CD4-positive, CD25-positive, alpha-beta regulatory T cell (primary cell): ENCODE measurements around the gene THOC2. TPM values are rescaled to one million over a fixed set of nuclear protein-coding genes. Genes with fewer than 3 reads are reported as not detected.
A peak's percentile ranks its signal among the peaks of the same experiment; 100 is the strongest.

Experiments
- ATAC-seq, 2 donors: fragments of 150-1000 bp; cut with Tn5 transposase; one replicate each; pipeline ENCODE4 v1.10.0; 2021; ENCODE audit warnings: low read depth in 2 of 2, moderate number of reproducible peaks in 2 of 2, moderate library complexity in 1 of 2
- DNase-seq, 3 donors: peaks; one replicate each; pipeline versions ENCODE4 v3.0.0 to v3.0.0-alpha.2; 2012 to 2022; ENCODE audit warnings: mixed read lengths in 1 of 3
- H3K27ac ChIP-seq: one replicate; pipeline ENCODE4 v1.7.0; 2013; ENCODE audit warnings: mild to moderate bottlenecking, low read length; ENCODE audit not compliant: insufficient read depth, poor library complexity, severe bottlenecking
- H3K27me3 ChIP-seq: one replicate; pipeline ENCODE4 v1.7.0; 2013; ENCODE audit warnings: low read length; ENCODE audit not compliant: control insufficient read depth, insufficient read depth
- H3K36me3 ChIP-seq: one replicate; pipeline ENCODE4 v1.7.0; 2013; ENCODE audit warnings: mild to moderate bottlenecking, low read length, moderate library complexity; ENCODE audit not compliant: control insufficient read depth, insufficient read depth
- H3K4me1 ChIP-seq: 2 replicates; pipeline ENCODE4 v1.7.0; 2013; ENCODE audit warnings: mild to moderate bottlenecking, low read length; ENCODE audit not compliant: insufficient read depth, control insufficient read depth, poor library complexity, severe bottlenecking
- H3K4me3 ChIP-seq: one replicate; pipeline ENCODE4 v1.7.0; 2013; ENCODE audit warnings: low read depth, mild to moderate bottlenecking, low read length, moderate library complexity
- H3K9me3 ChIP-seq, 2 experiments: 1 replicate in 1 of 2; 2 replicates in 1 of 2; pipeline ENCODE4 v1.7.0; 2013; ENCODE audit warnings: low read length in 2 of 2, mild to moderate bottlenecking in 1 of 2, moderate library complexity in 1 of 2; ENCODE audit not compliant: control insufficient read depth in 2 of 2
- H3K27ac Mint-ChIP-seq, 3 donors: one replicate each; pipeline ENCODE4 v1.8.0; 2020 to 2022; ENCODE audit warnings: mild to moderate bottlenecking in 3 of 3, mixed read lengths in 3 of 3, moderate library complexity in 2 of 3
- H3K27me3 Mint-ChIP-seq: one replicate; pipeline ENCODE4 v1.8.0; 2022; ENCODE audit warnings: mild to moderate bottlenecking, mixed read lengths
- H3K36me3 Mint-ChIP-seq: one replicate; pipeline ENCODE4 v1.8.0; 2020; ENCODE audit warnings: mixed read lengths
- H3K4me1 Mint-ChIP-seq, 4 donors: one replicate each; pipeline ENCODE4 v1.8.0; 2020 to 2022; ENCODE audit warnings: mixed read lengths in 4 of 4, mild to moderate bottlenecking in 1 of 4
- H3K4me3 Mint-ChIP-seq, 4 donors: one replicate each; pipeline ENCODE4 v1.8.0; 2020 to 2022; ENCODE audit warnings: mild to moderate bottlenecking in 4 of 4, mixed read lengths in 4 of 4, moderate library complexity in 3 of 4
- H3K9me3 Mint-ChIP-seq, 7 donors: one replicate each; pipeline ENCODE4 v1.8.0; 2020 to 2022; ENCODE audit warnings: mixed read lengths in 7 of 7, mild to moderate bottlenecking in 3 of 7, moderate library complexity in 2 of 7
- polyA plus RNA-seq, 4 donors: library from polyadenylated mRNA; unstranded; fragments of 300-500 nt; fragmentation: Illumina TruSeq; gene quantifications; one replicate each; pipeline ENCODE4 v1.2.3, GENCODE V29; 2021
- total RNA-seq: library from RNA; stranded (reverse); gene quantifications from one replicate; pipeline ENCODE4 v1.2.3, GENCODE V29; 2022

THOC2 gene
- total and polyA plus RNA-seq, 5 donors from 2014 or later: 24.2 to 89.5 (median 25.6) TPM

GRCh38 chrX:123625477-123625876 lies 107.4 kb downstream of the THOC2 start:
- H3K4me1 ChIP-seq: no peaks in the 10 kb centered on the region
- no peak overlapping the region for H3K4me3 ChIP-seq
- peaks cover 66% of the 10 kb centered on the region for H3K36me3 ChIP-seq
- H3K27me3 Mint-ChIP-seq: no peaks in the 10 kb centered on the region
- DNase-seq (no peak), ATAC-seq (no peak)
- no peaks in the 10 kb centered on the region for H3K27me3 ChIP-seq
- peaks cover 0 to 1% (median 0%) of the 10 kb centered on the region in 7 donors for H3K9me3 Mint-ChIP-seq
- H3K27ac Mint-ChIP-seq: no peak overlapping the region
- no peak overlapping the region for H3K27ac ChIP-seq
- H3K4me3 Mint-ChIP-seq: no peak overlapping the region
- peaks cover 0 to 11% (median 4%) of the 10 kb centered on the region in 4 donors for H3K4me1 Mint-ChIP-seq
- H3K36me3 Mint-ChIP-seq: peaks cover 14% of the 10 kb centered on the region
- no peaks in the 10 kb centered on the region for H3K9me3 ChIP-seq

GRCh38 chrX:123617007-123617406 lies 115.8 kb downstream of the THOC2 start:
- Mint-ChIP-seq H3K4me3 (no peak overlapping the region), H3K36me3 (peaks cover 9% of the 10 kb centered on the region), H3K27ac (peak overlapping the region in 1 of 3 donors; percentile 14), H3K27me3 (no peaks in the 10 kb centered on the region), H3K4me1 (peaks cover 0 to 5% (median 0%) of the 10 kb centered on the region in 4 donors), H3K9me3 (no peaks in the 10 kb centered on the region)
- ATAC-seq (no peak), DNase-seq (no peak)
- no peaks in the 10 kb centered on the region for H3K4me1 ChIP-seq
- no peak overlapping the region for H3K4me3 ChIP-seq
- no peaks in the 10 kb centered on the region for H3K9me3 ChIP-seq
- peaks cover 38% of the 10 kb centered on the region for H3K36me3 ChIP-seq
- H3K27ac ChIP-seq: no peak overlapping the region
- H3K27me3 ChIP-seq: no peaks in the 10 kb centered on the region

GRCh38 chrX:123610915-123611314 lies 121.9 kb downstream of the THOC2 start:
- peaks cover 32% of the 10 kb centered on the region for H3K36me3 ChIP-seq
- H3K27ac Mint-ChIP-seq: no peak overlapping the region
- H3K4me3 Mint-ChIP-seq: no peak overlapping the region
- H3K4me1 Mint-ChIP-seq: peaks cover 0 to 5% (median 1%) of the 10 kb centered on the region in 4 donors
- ATAC-seq: no peak
- H3K27ac ChIP-seq: no peak overlapping the region
- no peak for DNase-seq
- H3K4me1 ChIP-seq: no peaks in the 10 kb centered on the region
- no peaks in the 10 kb centered on the region for H3K9me3 ChIP-seq
- no peak overlapping the region for H3K4me3 ChIP-seq
- no peaks in the 10 kb centered on the region for H3K27me3 Mint-ChIP-seq
- no peaks in the 10 kb centered on the region for H3K9me3 Mint-ChIP-seq
- peaks cover 13% of the 10 kb centered on the region for H3K36me3 Mint-ChIP-seq
- no peaks in the 10 kb centered on the region for H3K27me3 ChIP-seq

- peaks cover 14% of the 10 kb centered on the region for H3K36me3 Mint-ChIP-seq
- Histone ChIP-seq H3K4me3 (no peak overlapping the region), H3K9me3 (no peaks in the 10 kb centered on the region), H3K27ac (no peak overlapping the region), H3K27me3 (no peaks in the 10 kb centered on the region), H3K36me3 (peaks cover 48% of the 10 kb centered on the region), H3K4me1 (no peaks in the 10 kb centered on the region)
- no peak overlapping the region for H3K27ac Mint-ChIP-seq
- no peaks in the 10 kb centered on the region for H3K9me3 Mint-ChIP-seq
- no peak overlapping the region for H3K4me3 Mint-ChIP-seq
- peaks cover 0 to 5% (median 1%) of the 10 kb centered on the region in 4 donors for H3K4me1 Mint-ChIP-seq
- H3K27me3 Mint-ChIP-seq: no peaks in the 10 kb centered on the region
- ATAC-seq (no peak), DNase-seq (no peak)
Measured at GRCh38 chrX:123607806-123608205, 125.0 kb downstream of the THOC2 start.

- Histone ChIP-seq H3K4me3 (no peak overlapping the region), H3K9me3 (no peaks in the 10 kb centered on the region), H3K4me1 (no peaks in the 10 kb centered on the region), H3K27ac (no peak overlapping the region), H3K36me3 (peaks cover 49% of the 10 kb centered on the region), H3K27me3 (no peaks in the 10 kb centered on the region)
- H3K27ac Mint-ChIP-seq: no peak overlapping the region
- DNase-seq (no peak), ATAC-seq (no peak)
- peaks cover 0 to 5% (median 1%) of the 10 kb centered on the region in 4 donors for H3K4me1 Mint-ChIP-seq
- no peaks in the 10 kb centered on the region for H3K9me3 Mint-ChIP-seq
- no peaks in the 10 kb centered on the region for H3K27me3 Mint-ChIP-seq
- no peak overlapping the region for H3K4me3 Mint-ChIP-seq
- H3K36me3 Mint-ChIP-seq: peaks cover 16% of the 10 kb centered on the region
Measured at GRCh38 chrX:123607270-123607669, 125.6 kb downstream of the THOC2 start.

GRCh38 chrX:123603491-123603890 lies 129.4 kb downstream of the THOC2 start:
- H3K36me3 Mint-ChIP-seq: peaks cover 18% of the 10 kb centered on the region
- ATAC-seq: no peak
- H3K4me1 ChIP-seq: no peaks in the 10 kb centered on the region

GRCh38 chrX:123601437-123601836 lies 131.4 kb downstream of the THOC2 start:
- peaks cover 33% of the 10 kb centered on the region for H3K36me3 ChIP-seq
- no peak overlapping the region for H3K27ac Mint-ChIP-seq
- no peaks in the 10 kb centered on the region for H3K27me3 Mint-ChIP-seq
- no peaks in the 10 kb centered on the region for H3K27me3 ChIP-seq
- no peak for ATAC-seq
- H3K36me3 Mint-ChIP-seq: peaks cover 15% of the 10 kb centered on the region
- H3K4me1 Mint-ChIP-seq: peaks cover 0 to 3% (median 0%) of the 10 kb centered on the region in 4 donors
- no peak overlapping the region for H3K27ac ChIP-seq
- no peaks in the 10 kb centered on the region for H3K9me3 Mint-ChIP-seq
- no peak for DNase-seq
- no peak overlapping the region for H3K4me3 Mint-ChIP-seq
- no peak overlapping the region for H3K4me3 ChIP-seq
- H3K4me1 ChIP-seq: no peaks in the 10 kb centered on the region
- no peaks in the 10 kb centered on the region for H3K9me3 ChIP-seq

More at GRCh38 chrX:123603491-123603890, 129.4 kb downstream of the THOC2 start:
- Histone ChIP-seq H3K27me3 (no peaks in the 10 kb centered on the region), H3K27ac (no peak overlapping the region), H3K9me3 (no peaks in the 10 kb centered on the region), H3K36me3 (peaks cover 38% of the 10 kb centered on the region), H3K4me3 (no peak overlapping the region)
- H3K4me3 Mint-ChIP-seq: no peak overlapping the region
- peaks cover 0 to 3% (median 0%) of the 10 kb centered on the region in 4 donors for H3K4me1 Mint-ChIP-seq
- no peak overlapping the region for H3K27ac Mint-ChIP-seq
- no peaks in the 10 kb centered on the region for H3K9me3 Mint-ChIP-seq
- DNase-seq: no peak
- no peaks in the 10 kb centered on the region for H3K27me3 Mint-ChIP-seq

GRCh38 chrX:123600181-123600580 lies 132.7 kb downstream of the THOC2 start:
- H3K27ac ChIP-seq: no peak overlapping the region
- no peaks in the 10 kb centered on the region for H3K9me3 Mint-ChIP-seq
- H3K36me3 Mint-ChIP-seq: peaks cover 11% of the 10 kb centered on the region
- H3K4me3 ChIP-seq: no peak overlapping the region
- H3K4me1 ChIP-seq: no peaks in the 10 kb centered on the region
- no peaks in the 10 kb centered on the region for H3K4me1 Mint-ChIP-seq
- H3K27me3 Mint-ChIP-seq: no peaks in the 10 kb centered on the region
- no peaks in the 10 kb centered on the region for H3K9me3 ChIP-seq
- H3K27ac Mint-ChIP-seq: no peak overlapping the region
- peaks cover 28% of the 10 kb centered on the region for H3K36me3 ChIP-seq
- ATAC-seq (no peak), DNase-seq (no peak)
- no peak overlapping the region for H3K4me3 Mint-ChIP-seq
- H3K27me3 ChIP-seq: no peaks in the 10 kb centered on the region
